ENCODE data around the gene CHST13.

The CHST13 gene

GRCh38 chr3:126510308-126510910 lies 13.5 kb upstream of the CHST13 start:
- no peak for DNase-seq

- DNase-seq: no peak
These were observed 12.7 kb upstream of the CHST13 start for GRCh38 chr3:126511291-126511690.

- no peak for DNase-seq
These were observed 11.9 kb upstream of the CHST13 start for GRCh38 chr3:126512026-126512425.

GRCh38 chr3:126512916-126513650 lies 10.9 kb upstream of the CHST13 start:
- no peak for DNase-seq

- DNase-seq: no peak
These were observed 9.8 kb upstream of the CHST13 start for GRCh38 chr3:126514161-126514560.

- DNase-seq: no peak
These were observed 8.8 kb upstream of the CHST13 start for GRCh38 chr3:126515066-126515706.

- DNase-seq: no peak
These were observed 7.6 kb upstream of the CHST13 start for GRCh38 chr3:126516152-126516935.

- no peak for DNase-seq
These were observed 7.0 kb upstream of the CHST13 start for GRCh38 chr3:126516936-126517290.

GRCh38 chr3:126517291-126517951 lies 6.5 kb upstream of the CHST13 start, which contains the start of gene UROC1:
TSS of gene UROC1 (minus strand) at chr3:126517773. CDS start at chr3:126517719, 54 bp downstream.
- no peak for DNase-seq

- DNase-seq: no peak
These were observed 5.8 kb upstream of the CHST13 start for GRCh38 chr3:126517986-126518778.

GRCh38 chr3:126518779-126519177 lies 5.2 kb upstream of the CHST13 start:
- no peak for DNase-seq

GRCh38 chr3:126519506-126520455 lies 4.2 kb upstream of the CHST13 start:
- no peak for DNase-seq

GRCh38 chr3:126521122-126521891 lies 2.6 kb upstream of the CHST13 start:
- no peak for DNase-seq

GRCh38 chr3:126522363-126522788 lies 1.6 kb upstream of the CHST13 start:
- peak; percentile 6 to 27 for DNase-seq

- no peak for DNase-seq
These were observed 554 bp downstream of the CHST13 start for GRCh38 chr3:126524429-126524988.

- DNase-seq: no peak
These were observed 1.3 kb downstream of the CHST13 start for GRCh38 chr3:126525091-126525852.

GRCh38 chr3:126525853-126526667 lies 2.1 kb downstream of the CHST13 start:
- no peak for DNase-seq

- DNase-seq: no peak
These were observed 2.7 kb downstream of the CHST13 start for GRCh38 chr3:126526668-126527005.

Data from SHP77 (cell line).